MM.1S (cell line): Measurements from ENCODE around the gene ANKMY2.

ENCODE experiments used
- EZH2 ChIP-seq: fragments of 300-600 bp; sonication (generic); optimal IDR thresholded peaks from 2 replicates; pipeline ENCODE3; 2017; ENCODE audit warnings: low read depth, mild to moderate bottlenecking, antibody characterized with exemption, low read length, mixed read lengths
- EZH2phosphoT487 ChIP-seq: fragments of 300-600 bp; sonication (generic); IDR thresholded peaks from 2 replicates; pipeline ENCODE4 v1.6.1; 2018; ENCODE audit warnings: antibody characterized with exemption, low read length
- TF ChIP-seq, protein P1 (sequence below): fragments of 300-600 bp; sonication (generic); IDR thresholded peaks from 2 replicates; pipeline ENCODE4 v1.5.1; 2016; ENCODE audit warnings: antibody characterized with exemption, low read length, mixed read lengths

DNA sequence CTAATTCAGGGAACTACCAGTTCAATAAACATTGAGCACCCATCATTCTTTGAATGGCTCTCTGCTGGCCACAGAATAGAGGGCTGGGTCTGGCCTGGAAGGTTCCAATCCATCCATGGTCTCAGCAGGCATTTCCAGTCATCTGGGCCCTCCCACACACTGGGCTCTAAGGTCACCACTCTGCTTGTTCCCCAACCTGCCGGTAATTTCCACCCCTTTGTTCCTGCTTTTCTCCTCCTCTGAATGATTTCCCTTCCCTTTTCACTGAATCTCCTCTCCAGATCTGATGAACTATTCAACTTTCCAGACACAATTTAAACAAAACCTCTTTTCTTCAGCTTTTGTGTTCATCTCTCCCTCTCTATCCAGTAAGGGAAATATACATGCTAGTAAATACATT lies 3.0 kb upstream of the ANKMY2 start:
- no peak for TF ChIP-seq EZH2
- TF ChIP-seq, protein P1, sequence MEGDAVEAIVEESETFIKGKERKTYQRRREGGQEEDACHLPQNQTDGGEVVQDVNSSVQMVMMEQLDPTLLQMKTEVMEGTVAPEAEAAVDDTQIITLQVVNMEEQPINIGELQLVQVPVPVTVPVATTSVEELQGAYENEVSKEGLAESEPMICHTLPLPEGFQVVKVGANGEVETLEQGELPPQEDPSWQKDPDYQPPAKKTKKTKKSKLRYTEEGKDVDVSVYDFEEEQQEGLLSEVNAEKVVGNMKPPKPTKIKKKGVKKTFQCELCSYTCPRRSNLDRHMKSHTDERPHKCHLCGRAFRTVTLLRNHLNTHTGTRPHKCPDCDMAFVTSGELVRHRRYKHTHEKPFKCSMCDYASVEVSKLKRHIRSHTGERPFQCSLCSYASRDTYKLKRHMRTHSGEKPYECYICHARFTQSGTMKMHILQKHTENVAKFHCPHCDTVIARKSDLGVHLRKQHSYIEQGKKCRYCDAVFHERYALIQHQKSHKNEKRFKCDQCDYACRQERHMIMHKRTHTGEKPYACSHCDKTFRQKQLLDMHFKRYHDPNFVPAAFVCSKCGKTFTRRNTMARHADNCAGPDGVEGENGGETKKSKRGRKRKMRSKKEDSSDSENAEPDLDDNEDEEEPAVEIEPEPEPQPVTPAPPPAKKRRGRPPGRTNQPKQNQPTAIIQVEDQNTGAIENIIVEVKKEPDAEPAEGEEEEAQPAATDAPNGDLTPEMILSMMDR = no peak
- TF ChIP-seq EZH2phosphoT487 = no peak
